ENCODE measurements around the gene NISCH.

Gene NISCH

GRCh38 chr3:52493232-52494017, 38.0 kb downstream of the NISCH start:
- DNase-seq: no peak

DNA sequence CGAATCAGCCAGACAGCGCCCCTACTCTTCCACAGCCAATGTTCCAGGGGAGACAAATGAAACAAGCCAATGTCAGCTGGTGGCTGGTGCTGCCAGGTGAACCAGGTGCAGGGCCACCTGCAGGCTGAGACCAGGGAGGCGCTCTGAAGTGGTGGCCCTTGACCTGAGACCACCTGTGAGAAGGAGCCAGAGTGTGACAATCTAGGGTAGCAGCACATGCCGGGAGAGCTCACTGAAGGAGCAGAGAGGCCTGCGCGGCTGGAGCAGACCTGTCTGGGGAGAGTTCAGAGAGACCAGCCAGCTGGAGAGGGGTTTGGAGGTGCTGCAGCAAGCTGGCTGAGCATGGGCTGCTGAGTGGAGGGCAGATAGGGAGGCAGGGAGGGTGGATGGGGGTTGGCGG, 39.0 kb downstream of the NISCH start:
- no peak for DNase-seq

- no peak for DNase-seq
Measured at GRCh38 chr3:52494886-52495495, 39.6 kb downstream of the NISCH start, which contains the start of gene STAB1. STAB1 (plus strand) TSS chr3:52495338; CDS start chr3:52495414, 76 bp downstream.

DNA sequence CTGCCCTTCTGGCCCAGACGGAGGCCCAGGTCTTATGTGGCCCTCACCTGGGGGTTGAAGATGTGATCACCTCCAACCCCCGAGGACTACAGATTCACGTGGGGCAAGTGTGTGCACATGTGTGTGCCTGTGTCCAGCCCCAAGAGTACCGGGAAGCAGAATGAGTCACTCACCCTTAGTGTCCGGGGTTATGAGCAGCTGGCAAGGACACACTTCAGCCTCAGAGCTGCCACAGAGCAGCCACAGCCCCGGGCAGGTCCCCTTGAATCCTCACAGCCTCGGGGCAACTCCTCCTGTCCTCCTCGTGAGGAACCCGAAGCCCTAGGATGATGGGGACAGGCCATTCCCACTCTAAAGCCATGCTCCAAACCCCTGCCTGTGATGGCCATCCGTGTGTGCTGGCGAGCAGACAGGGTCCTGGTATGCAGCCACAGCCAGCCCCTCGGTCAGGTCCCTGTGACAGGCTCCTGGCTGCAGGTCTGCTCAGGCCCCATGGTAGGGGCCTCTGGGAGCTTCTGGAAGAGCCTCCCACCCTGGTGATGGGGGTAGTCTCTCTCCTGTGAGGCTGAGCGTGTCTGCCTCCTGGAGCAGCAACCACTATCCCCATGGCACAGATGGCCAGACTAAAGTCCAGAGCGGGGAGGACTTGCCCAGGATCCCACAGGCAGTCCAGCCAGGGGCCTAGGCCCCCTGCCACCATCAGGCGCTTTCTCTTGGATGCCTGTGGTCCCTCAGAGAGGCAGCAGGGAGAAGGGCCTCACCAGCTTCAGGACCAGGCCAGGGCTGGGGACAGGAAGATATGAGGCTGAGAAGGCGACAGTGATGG, 40.6 kb downstream of the NISCH start:
- no peak for DNase-seq

GRCh38 chr3:52498137-52499054, 43.0 kb downstream of the NISCH start:
- DNase-seq: no peak

- no peak for DNase-seq
Measured at GRCh38 chr3:52501046-52501445, 45.6 kb downstream of the NISCH start.

DNA sequence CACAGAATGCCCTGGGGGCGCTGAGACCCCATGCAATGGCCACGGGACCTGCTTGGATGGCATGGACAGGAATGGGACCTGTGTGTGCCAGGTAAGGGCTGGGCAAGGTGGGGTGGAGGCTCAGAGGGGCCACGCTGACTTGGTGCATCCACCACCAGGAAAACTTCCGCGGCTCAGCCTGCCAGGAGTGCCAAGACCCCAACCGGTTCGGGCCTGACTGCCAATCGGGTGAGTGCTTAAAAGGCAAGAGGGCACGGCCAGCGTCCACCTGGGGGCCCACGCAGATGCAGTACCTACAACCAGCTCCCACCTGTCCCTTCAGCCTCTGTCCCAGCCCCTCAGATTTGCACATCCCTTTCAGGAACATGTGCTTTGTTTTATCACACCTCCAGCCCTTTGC, 46.6 kb downstream of the NISCH start:
- DNase-seq: no peak

- DNase-seq: no peak
Measured at GRCh38 chr3:52502808-52503350, 47.5 kb downstream of the NISCH start.

DNA sequence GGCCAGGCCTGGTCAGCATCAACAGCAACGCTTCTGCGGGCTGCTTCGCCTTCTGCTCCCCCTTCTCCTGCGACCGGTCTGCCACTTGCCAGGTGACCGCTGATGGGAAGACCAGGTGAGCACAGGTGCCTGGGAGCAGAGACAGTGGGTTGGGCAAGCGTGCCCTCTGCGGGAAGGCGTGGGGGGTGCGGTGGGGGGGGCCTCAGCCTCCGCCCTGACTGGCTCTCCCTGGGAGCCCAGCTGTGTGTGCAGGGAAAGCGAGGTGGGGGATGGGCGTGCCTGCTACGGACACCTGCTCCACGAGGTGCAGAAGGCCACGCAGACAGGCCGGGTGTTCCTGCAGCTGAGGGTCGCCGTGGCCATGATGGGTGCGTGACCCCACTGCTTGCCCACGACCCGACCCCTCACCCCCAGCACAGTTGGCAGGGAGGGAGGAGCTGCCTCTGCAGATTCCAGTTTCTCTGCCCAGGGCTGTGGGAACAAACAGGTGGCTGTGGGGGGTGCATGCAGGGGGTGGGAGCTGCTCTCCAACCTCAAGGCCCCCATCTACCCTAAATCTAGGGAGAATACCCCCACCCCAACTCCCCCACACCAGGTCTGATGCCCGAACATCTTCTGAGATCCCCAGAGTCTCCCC, 48.5 kb downstream of the NISCH start:
- no peak for DNase-seq

- no peak for DNase-seq
Measured at GRCh38 chr3:52504977-52505376, 49.6 kb downstream of the NISCH start.

GRCh38 chr3:52506266-52506966, 51.0 kb downstream of the NISCH start:
- DNase-seq: no peak

- no peak for DNase-seq
Measured at GRCh38 chr3:52507359-52507758, 52.0 kb downstream of the NISCH start.

- peak; percentile 81 for DNase-seq
Measured at GRCh38 chr3:52509753-52510328, 54.4 kb downstream of the NISCH start.

GRCh38 chr3:52511509-52511908, 56.1 kb downstream of the NISCH start:
- DNase-seq: no peak

GRCh38 chr3:52512105-52512504, 56.7 kb downstream of the NISCH start:
- DNase-seq: no peak

DNA sequence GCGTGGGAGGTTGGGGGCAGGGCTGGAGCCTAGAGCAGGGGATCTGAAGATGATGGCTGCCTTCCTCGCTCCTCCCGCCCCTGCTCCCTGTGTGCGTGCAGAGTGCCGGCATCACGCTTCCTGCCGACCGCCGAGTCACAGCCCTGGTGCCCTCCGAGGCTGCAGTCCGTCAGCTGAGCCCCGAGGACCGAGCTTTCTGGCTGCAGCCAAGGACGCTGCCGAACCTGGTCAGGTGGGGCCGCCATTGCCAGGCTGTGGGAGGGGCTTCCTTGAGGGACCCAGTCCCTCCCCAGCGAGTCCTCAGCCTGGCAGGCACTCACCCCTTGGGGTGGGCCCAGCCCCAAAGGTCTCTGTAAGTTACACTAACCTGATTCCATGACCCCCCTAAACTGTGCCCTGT, 57.3 kb downstream of the NISCH start:
- DNase-seq: no peak

GRCh38 chr3:52513281-52513680, 57.9 kb downstream of the NISCH start:
- no peak for DNase-seq

- DNase-seq: no peak
Measured at GRCh38 chr3:52514576-52514975, 59.2 kb downstream of the NISCH start.

- DNase-seq: no peak
Measured at GRCh38 chr3:52515192-52515591, 59.8 kb downstream of the NISCH start.

DNA sequence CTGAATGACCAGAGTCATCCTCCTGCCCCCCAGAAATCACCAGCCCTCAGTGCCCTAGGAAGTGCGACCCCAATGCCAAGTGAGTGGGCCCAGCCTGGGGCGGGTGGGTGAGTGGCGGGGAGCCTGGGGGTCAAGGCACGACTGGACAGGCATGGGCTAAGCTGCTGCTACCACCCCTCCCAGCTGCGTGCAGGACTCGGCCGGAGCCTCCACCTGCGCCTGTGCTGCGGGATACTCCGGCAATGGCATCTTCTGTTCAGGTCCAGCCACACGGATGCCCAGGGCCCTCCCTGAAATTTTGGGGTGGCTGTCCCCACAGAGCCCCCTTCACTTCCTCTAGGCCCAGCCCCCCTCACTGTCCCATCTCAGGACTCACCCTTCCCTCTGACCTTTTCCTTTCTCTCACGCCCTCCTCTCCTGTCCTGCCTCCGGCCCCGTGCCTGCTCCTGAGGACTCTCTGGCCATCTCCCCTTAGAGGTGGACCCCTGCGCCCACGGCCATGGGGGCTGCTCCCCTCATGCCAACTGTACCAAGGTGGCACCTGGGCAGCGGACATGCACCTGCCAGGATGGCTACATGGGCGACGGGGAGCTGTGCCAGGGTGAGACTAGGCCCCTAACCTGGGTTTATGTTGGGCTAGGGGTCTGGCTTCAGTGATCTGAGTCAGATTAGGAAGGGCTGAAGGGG, 61.2 kb downstream of the NISCH start:
- no peak for DNase-seq

Data from 8988T (cell line).